ENCODE measurements around the gene ARID4A.
"Not testable (repeated sequence)": the region's sequence is repeated elsewhere in the genome, so short reads cannot be mapped to it uniquely, and the experiment has no call there.

The ARID4A gene

GRCh38 chr14:58291646-58292045 is 6.7 kb upstream of the ARID4A start:
- DNase-seq (ENCODE audit: low spot score) = no peak

GRCh38 chr14:58292187-58292586 is 6.2 kb upstream of the ARID4A start:
- no peak for DNase-seq (ENCODE audit: low spot score)

GRCh38 chr14:58294201-58294600 is 4.2 kb upstream of the ARID4A start:
- no peak for DNase-seq (ENCODE audit: low spot score)

GRCh38 chr14:58296726-58297125 is 1.6 kb upstream of the ARID4A start:
- DNase-seq (ENCODE audit: low spot score) = peak; percentile 66

- DNase-seq (ENCODE audit: low spot score) = peak; percentile 57
Observed at GRCh38 chr14:58297412-58297761, 968 bp upstream of the ARID4A start.

- peak; percentile 100 for DNase-seq (ENCODE audit: low spot score)
Observed at GRCh38 chr14:58297762-58298476, 436 bp upstream of the ARID4A start.

GRCh38 chr14:58299401-58300330 is 1.3 kb downstream of the ARID4A start:
- peak; percentile 51 for DNase-seq (ENCODE audit: low spot score)

GRCh38 chr14:58301416-58301815 is 3.1 kb downstream of the ARID4A start:
- no peak for DNase-seq (ENCODE audit: low spot score)

GRCh38 chr14:58305730-58306129 is 7.4 kb downstream of the ARID4A start:
- DNase-seq (ENCODE audit: low spot score) = no peak

GRCh38 chr14:58307597-58308316 is 9.4 kb downstream of the ARID4A start:
- no peak for DNase-seq (ENCODE audit: low spot score)

GRCh38 chr14:58309086-58309485 is 10.7 kb downstream of the ARID4A start:
- DNase-seq (ENCODE audit: low spot score) = no peak

GRCh38 chr14:58313699-58314098 is 15.3 kb downstream of the ARID4A start:
- DNase-seq (ENCODE audit: low spot score) = no peak

- DNase-seq (ENCODE audit: low spot score) = peak; percentile 18
Observed at GRCh38 chr14:58315606-58316005, 17.3 kb downstream of the ARID4A start.

GRCh38 chr14:58327019-58327418 is 28.7 kb downstream of the ARID4A start:
- DNase-seq (ENCODE audit: low spot score) = no peak

GRCh38 chr14:58331111-58331510 is 32.8 kb downstream of the ARID4A start:
- DNase-seq (ENCODE audit: low spot score) = peak; percentile 26

GRCh38 chr14:58332561-58332960 is 34.2 kb downstream of the ARID4A start:
- no peak for DNase-seq (ENCODE audit: low spot score)

- not testable (repeated sequence) for DNase-seq (ENCODE audit: low spot score)
Observed at GRCh38 chr14:58339666-58340065, 41.3 kb downstream of the ARID4A start.

GRCh38 chr14:58341152-58341748 is 42.9 kb downstream of the ARID4A start:
- no peak for DNase-seq (ENCODE audit: low spot score)

GRCh38 chr14:58343535-58343934 is 45.2 kb downstream of the ARID4A start:
- not testable (repeated sequence) for DNase-seq (ENCODE audit: low spot score)

- no peak for DNase-seq (ENCODE audit: low spot score)
Observed at GRCh38 chr14:58353516-58354299, 55.4 kb downstream of the ARID4A start.

GRCh38 chr14:58354808-58355207 is 56.5 kb downstream of the ARID4A start:
- no peak for DNase-seq (ENCODE audit: low spot score)
